ENCODE measurements around the gene TYRO3. TPM values are rescaled to one million over a fixed set of nuclear protein-coding genes. Genes with fewer than 3 reads are reported as not detected.

The TYRO3 gene
- total and polyA plus RNA-seq, 2 of the 13 experiments (the other 11 are each of a cell fraction or from before 2014, with no cell fraction given): 24.0 to 43.6 TPM

- TF ChIP-seq ZBTB49 (CRISPR knock-in tag; IDR thresholded peaks at IDR 0.05; ENCODE audit: borderline replicate concordance): no peak
- peak; percentile 86 for TF ChIP-seq ZFP91 (CRISPR knock-in tag; IDR thresholded peaks at IDR 0.05; ENCODE audit: borderline replicate concordance)
- TF ChIP-seq HOXA5 (CRISPR knock-in tag; IDR thresholded peaks at IDR 0.05): peak; percentile 86
- no peak for TF ChIP-seq TRIM22 (IDR thresholded peaks at IDR 0.05)
- peak; percentile 99 for TF ChIP-seq ZNF883 (CRISPR knock-in tag; IDR thresholded peaks at IDR 0.05; ENCODE audit: not compliant biosample characterization)
- TF ChIP-seq MNT (IDR thresholded peaks at IDR 0.05): no peak
- 0 out of 2 replicates have a peak, but pooled peaks have one; percentile 38 for TF ChIP-seq SIN3A (IDR thresholded peaks at IDR 0.05; ENCODE audit: borderline replicate concordance, low read depth, low read length)
- peak; percentile 29; the same call in 1 of the 2 replicates for TF ChIP-seq TOE1 (CRISPR knock-in tag; IDR thresholded peaks at IDR 0.05)
- no peak for TF ChIP-seq MIXL1 (CRISPR knock-in tag; IDR thresholded peaks at IDR 0.05)
- TF ChIP-seq ZBTB2 (CRISPR knock-in tag; IDR thresholded peaks at IDR 0.05; ENCODE audit: low read depth): peak; percentile 94
- no peak; the same call in 1 of the 2 replicates for TF ChIP-seq ZNF17 (CRISPR knock-in tag; IDR thresholded peaks at IDR 0.05)
- peak; percentile 97 for TF ChIP-seq HIVEP1 (CRISPR knock-in tag; IDR thresholded peaks at IDR 0.05)
- TF ChIP-seq TP53 (CRISPR knock-in tag; conservative IDR thresholded peaks at IDR 0.05): peak; percentile 55; the same call in 1 of the 2 replicates
- peak; percentile 97 for TF ChIP-seq ZGPAT (CRISPR knock-in tag; IDR thresholded peaks at IDR 0.05)
- TF ChIP-seq MXD1 (CRISPR knock-in tag; IDR thresholded peaks at IDR 0.05): peak; percentile 99
- 0 out of 2 replicates have a peak, but pooled peaks have one; percentile 36 for TF ChIP-seq SSRP1 (CRISPR knock-in tag; IDR thresholded peaks at IDR 0.05)
- peak; percentile 88; the same call in 1 of the 2 replicates for TF ChIP-seq PAWR (CRISPR knock-in tag; IDR thresholded peaks at IDR 0.05; ENCODE audit: borderline replicate concordance)
Measured at GRCh38 chr15:41621200-41622193, 62.5 kb downstream of the TYRO3 start (continued).

Measured in HepG2 (cell line).